HepG2 (cell line): Measurements from ENCODE around the gene RAC3. TPM values are rescaled to one million over a fixed set of nuclear protein-coding genes. Genes with fewer than 3 reads are reported as not detected.

Experiments
- CEBPZ ChIP-seq: IDR thresholded peaks from 2 replicates; pipeline ENCODE4 v1.6.1; 2012; ENCODE audit warnings: low read length, improper control_type of control experiment
- E2F2 ChIP-seq: sonication (generic); formaldehyde crosslinking; IDR thresholded peaks from 2 replicates; pipeline ENCODE4 v1.4.0; 2020; ENCODE audit warnings: missing genetic modification reagents, borderline replicate concordance
- JUNB ChIP-seq: sonication (generic); formaldehyde crosslinking; IDR thresholded peaks from 2 replicates; pipeline ENCODE4 v1.8.0; 2022; ENCODE audit warnings: missing genetic modification reagents, mild to moderate bottlenecking, borderline replicate concordance
- NR2F6 ChIP-seq, 2 experiments: IDR thresholded peaks; 2 replicates each; pipeline ENCODE4 v1.6.1; 2016; ENCODE audit warnings: antibody characterized with exemption in 1 of 2, mild to moderate bottlenecking in 1 of 2
- STAT6 ChIP-seq: sonication (generic); formaldehyde crosslinking; IDR thresholded peaks from 2 replicates; pipeline ENCODE4 v1.4.0; 2020; ENCODE audit warnings: missing genetic modification reagents, mild to moderate bottlenecking, borderline replicate concordance
- TAF1 ChIP-seq: sonication (generic); formaldehyde crosslinking; IDR thresholded peaks from 2 replicates; pipeline ENCODE4 v1.4.0; 2020; ENCODE audit warnings: missing genetic modification reagents
- XBP1 ChIP-seq: sonication (generic); formaldehyde crosslinking; IDR thresholded peaks from 2 replicates; pipeline ENCODE4 v1.5.0; 2020; ENCODE audit warnings: missing genetic modification reagents
- YY1 ChIP-seq: IDR thresholded peaks from 2 replicates; pipeline ENCODE4 v1.6.1; 2011; ENCODE audit warnings: low read length, low read depth, moderate library complexity, mild to moderate bottlenecking; ENCODE audit not compliant: insufficient read depth, insufficient replicate concordance
- ZNF143 ChIP-seq: sonication (generic); formaldehyde crosslinking; IDR thresholded peaks from 2 replicates; pipeline ENCODE4 v1.4.0; 2020; ENCODE audit warnings: missing genetic modification reagents
- ZNF24 ChIP-seq: fragments of 450-650 bp; IDR thresholded peaks from 2 replicates; pipeline ENCODE4 v1.6.1; 2017; ENCODE audit warnings: antibody characterized with exemption, mild to moderate bottlenecking
- ZNF552 ChIP-seq: sonication (generic); formaldehyde crosslinking; IDR thresholded peaks from 2 replicates; pipeline ENCODE4 v1.9.0; 2022; ENCODE audit warnings: missing genetic modification reagents, mild to moderate bottlenecking, borderline replicate concordance
- ZNF577 ChIP-seq: sonication (generic); formaldehyde crosslinking; IDR thresholded peaks from 2 replicates; pipeline ENCODE4 v1.4.0; 2020; ENCODE audit warnings: mild to moderate bottlenecking, low read depth, missing genetic modification reagents, borderline replicate concordance
- polyA plus RNA-seq, 8 experiments: library from polyadenylated mRNA; depleted of rRNA in 3 of 8; stranded (reverse) in 7 of 8; unstranded in 1 of 8; fragments of >200 nt; fragmentation: Illumina TruSeq in 4 of 8; extraction: Trizol in 4 of 8; gene quantifications; 2 replicates each; pipeline versions ENCODE4 v1.2.1 to v1.2.3, GENCODE V29; 2011 to 2016; ENCODE audit warnings: low read depth in 4 of 8, missing spikeins in 1 of 8, mixed read lengths in 1 of 8; ENCODE audit not compliant: insufficient read depth in 1 of 8
- total RNA-seq, 5 experiments: library from RNA; depleted of rRNA; stranded (reverse); fragments of >200 nt; fragmentation: Illumina TruSeq; extraction: Trizol; gene quantifications; 2 replicates each; pipeline ENCODE4 v1.2.3, GENCODE V29; 2016; ENCODE audit warnings: low read depth in 1 of 5
- TF ChIP-seq, protein P1 (sequence below): sonication (generic); formaldehyde crosslinking; IDR thresholded peaks from 2 replicates; pipeline ENCODE4 v1.4.0; 2020; ENCODE audit warnings: missing genetic modification reagents
- TF ChIP-seq, protein P2 (sequence below): sonication (generic); formaldehyde crosslinking; IDR thresholded peaks from 2 replicates; pipeline ENCODE4 v1.5.0; 2020; ENCODE audit warnings: missing genetic modification reagents

RAC3 gene
- total and polyA plus RNA-seq, 2 of the 13 experiments (the other 11 are each of a cell fraction or from before 2014, with no cell fraction given): 10.5 to 21.3 TPM

DNA sequence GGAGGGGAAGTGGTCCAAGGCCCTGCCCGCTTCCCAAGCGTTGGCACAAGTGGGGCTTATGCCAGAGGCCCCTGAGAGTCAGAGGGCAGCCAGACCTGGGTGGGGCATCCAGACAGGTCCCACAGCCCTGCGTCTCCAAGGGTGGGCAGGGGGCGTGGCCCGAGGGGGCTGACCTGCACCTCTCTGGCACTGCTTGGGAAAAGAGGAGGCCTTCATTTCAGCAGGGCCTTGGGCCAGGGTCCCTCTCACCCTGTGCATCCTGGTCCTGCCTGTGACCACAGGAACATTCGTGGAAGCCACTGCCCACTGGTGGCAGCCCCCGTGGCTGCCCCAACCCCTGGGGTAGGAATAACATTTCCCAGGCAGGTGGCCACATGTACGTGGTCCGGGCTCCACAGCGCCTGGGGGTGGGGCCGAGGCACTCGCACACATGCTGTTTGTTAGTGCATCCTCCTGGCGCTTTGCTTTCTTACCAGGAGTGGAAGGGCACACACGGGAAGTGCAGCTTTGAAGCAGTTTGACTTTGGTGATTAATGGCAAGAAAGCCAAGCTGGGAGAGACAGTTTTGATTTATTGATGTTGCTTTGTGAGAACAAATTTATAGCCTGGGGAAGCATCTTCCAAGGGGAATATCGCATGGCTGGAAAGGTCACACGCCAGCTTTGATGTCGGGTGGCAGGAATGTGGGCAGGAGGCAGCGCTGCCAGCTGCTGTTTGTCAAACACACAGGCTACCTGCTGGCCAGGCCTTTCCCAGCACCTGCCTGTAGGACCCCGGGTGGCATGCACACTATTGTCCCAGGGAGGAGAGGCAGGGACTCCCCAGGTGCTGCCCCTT is 13.1 kb upstream of the RAC3 start (continued):
- TF ChIP-seq YY1: no peak
- TF ChIP-seq STAT6 (CRISPR knock-in tag): 0 out of 2 replicates have a peak, but pooled peaks have one; percentile 40
- TF ChIP-seq ZNF24: no peak
- no peak; the same call in 1 of the 2 replicates for TF ChIP-seq ZNF143 (CRISPR knock-in tag)
- no peak for TF ChIP-seq NR2F6 (IDR thresholded peaks at IDR 0.05)
- no peak for TF ChIP-seq NR2F6 (CRISPR knock-in tag; IDR thresholded peaks at IDR 0.05)
- TF ChIP-seq TAF1: no peak
- TF ChIP-seq XBP1 (CRISPR knock-in tag): no peak
- TF ChIP-seq ZNF577 (CRISPR knock-in tag): no peak
- TF ChIP-seq E2F2: no peak
- TF ChIP-seq, protein P1, sequence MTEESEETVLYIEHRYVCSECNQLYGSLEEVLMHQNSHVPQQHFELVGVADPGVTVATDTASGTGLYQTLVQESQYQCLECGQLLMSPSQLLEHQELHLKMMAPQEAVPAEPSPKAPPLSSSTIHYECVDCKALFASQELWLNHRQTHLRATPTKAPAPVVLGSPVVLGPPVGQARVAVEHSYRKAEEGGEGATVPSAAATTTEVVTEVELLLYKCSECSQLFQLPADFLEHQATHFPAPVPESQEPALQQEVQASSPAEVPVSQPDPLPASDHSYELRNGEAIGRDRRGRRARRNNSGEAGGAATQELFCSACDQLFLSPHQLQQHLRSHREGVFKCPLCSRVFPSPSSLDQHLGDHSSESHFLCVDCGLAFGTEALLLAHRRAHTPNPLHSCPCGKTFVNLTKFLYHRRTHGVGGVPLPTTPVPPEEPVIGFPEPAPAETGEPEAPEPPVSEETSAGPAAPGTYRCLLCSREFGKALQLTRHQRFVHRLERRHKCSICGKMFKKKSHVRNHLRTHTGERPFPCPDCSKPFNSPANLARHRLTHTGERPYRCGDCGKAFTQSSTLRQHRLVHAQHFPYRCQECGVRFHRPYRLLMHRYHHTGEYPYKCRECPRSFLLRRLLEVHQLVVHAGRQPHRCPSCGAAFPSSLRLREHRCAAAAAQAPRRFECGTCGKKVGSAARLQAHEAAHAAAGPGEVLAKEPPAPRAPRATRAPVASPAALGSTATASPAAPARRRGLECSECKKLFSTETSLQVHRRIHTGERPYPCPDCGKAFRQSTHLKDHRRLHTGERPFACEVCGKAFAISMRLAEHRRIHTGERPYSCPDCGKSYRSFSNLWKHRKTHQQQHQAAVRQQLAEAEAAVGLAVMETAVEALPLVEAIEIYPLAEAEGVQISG (CRISPR knock-in tag): no peak
- TF ChIP-seq CEBPZ: no peak
- TF ChIP-seq JUNB (CRISPR knock-in tag): no peak
- TF ChIP-seq, protein P2, sequence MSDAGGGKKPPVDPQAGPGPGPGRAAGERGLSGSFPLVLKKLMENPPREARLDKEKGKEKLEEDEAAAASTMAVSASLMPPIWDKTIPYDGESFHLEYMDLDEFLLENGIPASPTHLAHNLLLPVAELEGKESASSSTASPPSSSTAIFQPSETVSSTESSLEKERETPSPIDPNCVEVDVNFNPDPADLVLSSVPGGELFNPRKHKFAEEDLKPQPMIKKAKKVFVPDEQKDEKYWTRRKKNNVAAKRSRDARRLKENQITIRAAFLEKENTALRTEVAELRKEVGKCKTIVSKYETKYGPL (CRISPR knock-in tag): no peak
- TF ChIP-seq ZNF552 (CRISPR knock-in tag): no peak
